Mammary epithelial cell (primary cell): Measurements from ENCODE around the gene SGCA.

ENCODE experiments used
- CTCF ChIP-seq, 2 donors: IDR thresholded peaks in 1 of 2; conservative IDR thresholded peaks in 1 of 2; 2 replicates each; pipeline ENCODE4 v1.5.1; 2011 to 2012; ENCODE audit warnings: inconsistent platforms in 2 of 2, low read length in 2 of 2, mild to moderate bottlenecking in 2 of 2, control low read depth in 1 of 2, low read depth in 1 of 2; ENCODE audit not compliant: insufficient read depth in 1 of 2; ENCODE audit errors: extremely low read depth in 1 of 2
- EZH2 ChIP-seq: IDR thresholded peaks from 2 replicates; pipeline ENCODE4 v1.6.1; 2012; ENCODE audit warnings: low read length, inconsistent platforms, borderline replicate concordance

- TF ChIP-seq CTCF (conservative IDR thresholded peaks at IDR 0.05 in 1 of 2, IDR thresholded peaks at IDR 0.05 in 1 of 2; ENCODE audit: extremely low read depth in 1 of 2, insufficient read depth in 1 of 2, low read depth in 1 of 2, low read length in 2 of 2) (no peak), EZH2 (no peak)
Measured at GRCh38 chr17:50154604-50155003, 11.2 kb upstream of the SGCA start.
